ENCODE measurements around the gene PTBP1.
"Not testable (repeated sequence)": the region's sequence is repeated elsewhere in the genome, so short reads cannot be mapped to it uniquely, and the experiment has no call there.

The PTBP1 gene

GRCh38 chr19:827710-828321 is 30.6 kb downstream of the PTBP1 start, which contains the start of gene AZU1:
AZU1 (plus strand) TSS chr19:827837; CDS start chr19:827847, 10 bp downstream.
- Histone ChIP-seq H3K4me1 (ENCODE audit: insufficient read depth, insufficient read length) (peaks cover 12% of the 10 kb centered on the region), H3K4me3 (ENCODE audit: insufficient read length, low read depth) (no peak within 1 kb of the TSS), H3K27me3 (ENCODE audit: insufficient read depth, insufficient read length) (no peaks in the 10 kb centered on the region), H3K9ac (ENCODE audit: insufficient read length, low read depth) (no peak within 1 kb of the TSS), H3K36me3 (ENCODE audit: insufficient read depth, insufficient read length, low read length) (no peaks in the 10 kb centered on the region), H3K9me3 (ENCODE audit: insufficient read depth, low read length) (no peaks in the 10 kb centered on the region)
- no peak for DNase-seq (ENCODE audit: low read depth, low spot score)
- TF ChIP-seq SUZ12 (IDR thresholded peaks at IDR 0.05; ENCODE audit: extremely low read depth, insufficient read depth, insufficient read length) (no peak), ZNF274 (IDR thresholded peaks at IDR 0.05; ENCODE audit: low read depth, low read length) (no peak), YY1 (IDR thresholded peaks at IDR 0.05; ENCODE audit: insufficient read depth, insufficient read length) (no peak)

- DNase-seq (ENCODE audit: low read depth, low spot score) = no peak
- H3K36me3 ChIP-seq (ENCODE audit: insufficient read depth, insufficient read length, low read length) = no peaks in the 10 kb centered on the region
- no peaks in the 10 kb centered on the region for H3K27me3 ChIP-seq (ENCODE audit: insufficient read depth, insufficient read length)
- no peak overlapping the region for H3K9ac ChIP-seq (ENCODE audit: insufficient read length, low read depth)
- peaks cover 5% of the 10 kb centered on the region for H3K4me1 ChIP-seq (ENCODE audit: insufficient read depth, insufficient read length)
- no peaks in the 10 kb centered on the region for H3K9me3 ChIP-seq (ENCODE audit: insufficient read depth, low read length)
- no peak for TF ChIP-seq YY1 (IDR thresholded peaks at IDR 0.05; ENCODE audit: insufficient read depth, insufficient read length)
- H3K4me3 ChIP-seq (ENCODE audit: insufficient read length, low read depth) = no peak overlapping the region
Measured at GRCh38 chr19:829129-829758, 32.0 kb downstream of the PTBP1 start.

- H3K9me3 ChIP-seq (ENCODE audit: insufficient read depth, low read length) = no peaks in the 10 kb centered on the region
- H3K4me1 ChIP-seq (ENCODE audit: insufficient read depth, insufficient read length) = peaks cover 3% of the 10 kb centered on the region
- H3K36me3 ChIP-seq (ENCODE audit: insufficient read depth, insufficient read length, low read length) = no peaks in the 10 kb centered on the region
- H3K9ac ChIP-seq (ENCODE audit: insufficient read length, low read depth) = no peak overlapping the region
- DNase-seq (ENCODE audit: low read depth, low spot score) = no peak
- H3K4me3 ChIP-seq (ENCODE audit: insufficient read length, low read depth) = no peak overlapping the region
- no peaks in the 10 kb centered on the region for H3K27me3 ChIP-seq (ENCODE audit: insufficient read depth, insufficient read length)
- TF ChIP-seq SUZ12 (IDR thresholded peaks at IDR 0.05; ENCODE audit: extremely low read depth, insufficient read depth, insufficient read length) (no peak), YY1 (IDR thresholded peaks at IDR 0.05; ENCODE audit: insufficient read depth, insufficient read length) (no peak), ZNF274 (IDR thresholded peaks at IDR 0.05; ENCODE audit: low read depth, low read length) (no peak)
Measured at GRCh38 chr19:831407-832369, 34.4 kb downstream of the PTBP1 start.

GRCh38 chr19:834216-834615 is 37.0 kb downstream of the PTBP1 start:
- no peak for DNase-seq (ENCODE audit: low read depth, low spot score)
- no peaks in the 10 kb centered on the region for H3K27me3 ChIP-seq (ENCODE audit: insufficient read depth, insufficient read length)

GRCh38 chr19:835210-835810 is 38.1 kb downstream of the PTBP1 start:
- H3K4me3 ChIP-seq (ENCODE audit: insufficient read length, low read depth) = no peak overlapping the region
- no peak for TF ChIP-seq YY1 (IDR thresholded peaks at IDR 0.05; ENCODE audit: insufficient read depth, insufficient read length)
- no peak for TF ChIP-seq ZNF274 (IDR thresholded peaks at IDR 0.05; ENCODE audit: low read depth, low read length)
- TF ChIP-seq SUZ12 (IDR thresholded peaks at IDR 0.05; ENCODE audit: extremely low read depth, insufficient read depth, insufficient read length) = no peak
- no peak overlapping the region for H3K9ac ChIP-seq (ENCODE audit: insufficient read length, low read depth)
- H3K27me3 ChIP-seq (ENCODE audit: insufficient read depth, insufficient read length) = no peaks in the 10 kb centered on the region
- no peak for DNase-seq (ENCODE audit: low read depth, low spot score)
- H3K36me3 ChIP-seq (ENCODE audit: insufficient read depth, insufficient read length, low read length) = no peaks in the 10 kb centered on the region
- peaks cover 5% of the 10 kb centered on the region for H3K4me1 ChIP-seq (ENCODE audit: insufficient read depth, insufficient read length)
- H3K9me3 ChIP-seq (ENCODE audit: insufficient read depth, low read length) = no peaks in the 10 kb centered on the region

More at GRCh38 chr19:834216-834615, 37.0 kb downstream of the PTBP1 start:
- H3K9me3 ChIP-seq (ENCODE audit: insufficient read depth, low read length) = no peaks in the 10 kb centered on the region
- H3K36me3 ChIP-seq (ENCODE audit: insufficient read depth, insufficient read length, low read length) = no peaks in the 10 kb centered on the region
- H3K4me3 ChIP-seq (ENCODE audit: insufficient read length, low read depth) = no peak overlapping the region
- no peak for TF ChIP-seq YY1 (IDR thresholded peaks at IDR 0.05; ENCODE audit: insufficient read depth, insufficient read length)
- no peak for TF ChIP-seq SUZ12 (IDR thresholded peaks at IDR 0.05; ENCODE audit: extremely low read depth, insufficient read depth, insufficient read length)
- TF ChIP-seq ZNF274 (IDR thresholded peaks at IDR 0.05; ENCODE audit: low read depth, low read length) = no peak
- peaks cover 5% of the 10 kb centered on the region for H3K4me1 ChIP-seq (ENCODE audit: insufficient read depth, insufficient read length)
- no peak overlapping the region for H3K9ac ChIP-seq (ENCODE audit: insufficient read length, low read depth)

- no peak for TF ChIP-seq YY1 (IDR thresholded peaks at IDR 0.05; ENCODE audit: insufficient read depth, insufficient read length)
- no peak for TF ChIP-seq SUZ12 (IDR thresholded peaks at IDR 0.05; ENCODE audit: extremely low read depth, insufficient read depth, insufficient read length)
- no peak for TF ChIP-seq ZNF274 (IDR thresholded peaks at IDR 0.05; ENCODE audit: low read depth, low read length)
- Histone ChIP-seq H3K4me1 (ENCODE audit: insufficient read depth, insufficient read length) (peaks cover 10% of the 10 kb centered on the region), H3K9me3 (ENCODE audit: insufficient read depth, low read length) (no peaks in the 10 kb centered on the region), H3K4me3 (ENCODE audit: insufficient read length, low read depth) (no peak within 1 kb of the TSS), H3K27me3 (ENCODE audit: insufficient read depth, insufficient read length) (peaks cover 16% of the 10 kb centered on the region), H3K9ac (ENCODE audit: insufficient read length, low read depth) (no peak within 1 kb of the TSS), H3K36me3 (ENCODE audit: insufficient read depth, insufficient read length, low read length) (no peaks in the 10 kb centered on the region)
- no peak for DNase-seq (ENCODE audit: low read depth, low spot score)
Measured at GRCh38 chr19:840519-841206, 43.4 kb downstream of the PTBP1 start, which contains the start of gene PRTN3. PRTN3 (plus strand) TSS chr19:840999; CDS start chr19:841009, 10 bp downstream.

GRCh38 chr19:842802-843179 is 45.5 kb downstream of the PTBP1 start:
- H3K9ac ChIP-seq (ENCODE audit: insufficient read length, low read depth); DNase-seq (ENCODE audit: low read depth, low spot score); H3K9me3 ChIP-seq (ENCODE audit: insufficient read depth, low read length); H3K4me3 ChIP-seq (ENCODE audit: insufficient read length, low read depth); H3K36me3 ChIP-seq (ENCODE audit: insufficient read depth, insufficient read length, low read length): not testable (repeated sequence)
- Histone ChIP-seq H3K27me3 (ENCODE audit: insufficient read depth, insufficient read length) (peaks cover 16% of the 10 kb centered on the region), H3K4me1 (ENCODE audit: insufficient read depth, insufficient read length) (peaks cover 17% of the 10 kb centered on the region)
